Measurements from ENCODE around the gene CLSTN3.
"Not testable (repeated sequence)": the region's sequence is repeated elsewhere in the genome, so short reads cannot be mapped to it uniquely, and the experiment has no call there.

Gene CLSTN3

GRCh38 chr12:7101047-7101693, 29.0 kb upstream of the CLSTN3 start:
- POLR2A ChIA-PET: no interaction called here
- H3K4me3 ChIP-seq (ENCODE audit: low read depth, low read length): no peak overlapping the region
- no peak for TF ChIP-seq CTCF (IDR thresholded peaks at IDR 0.05; ENCODE audit: insufficient read depth, low read length, missing control alignments)
- no peak for DNase-seq (ENCODE audit: low read depth, low spot score)
- CTCF ChIA-PET: interaction anchor here (2.5 to 6.4 kb wide), 2 partner anchors 8 to 11 kb away, joined by 13 to 63 read pairs; partner anchors contain the start of gene C1R

- TF ChIP-seq CTCF (IDR thresholded peaks at IDR 0.05; ENCODE audit: insufficient read depth, low read length, missing control alignments): no peak
- H3K4me3 ChIP-seq (ENCODE audit: low read depth, low read length): no peak overlapping the region
- CTCF ChIA-PET: interaction anchor here (1.2 to 6.4 kb wide), 4 partner anchors 9 to 157 kb away, joined by 3 to 63 read pairs (median 8); partner anchors contain the start of gene C1R
- DNase-seq (ENCODE audit: low read depth, low spot score): no peak
- POLR2A ChIA-PET: no interaction called here
Measured at GRCh38 chr12:7101694-7102131, 28.5 kb upstream of the CLSTN3 start.

GRCh38 chr12:7102582-7102981, 27.6 kb upstream of the CLSTN3 start:
- TF ChIP-seq CTCF (IDR thresholded peaks at IDR 0.05; ENCODE audit: insufficient read depth, low read length, missing control alignments): no peak
- DNase-seq (ENCODE audit: low read depth, low spot score): no peak
- ChIA-PET POLR2A (no interaction called here), CTCF (interaction anchor here (0.7 to 6.4 kb wide), 6 partner anchors 9 to 536 kb away, joined by 3 to 63 read pairs (median 6); partner anchors contain the start of genes C1R and C1S)
- H3K4me3 ChIP-seq (ENCODE audit: low read depth, low read length): no peak overlapping the region

- H3K4me3 ChIP-seq (ENCODE audit: low read depth, low read length): no peak overlapping the region
- CTCF ChIA-PET: interaction anchor here (1.0 to 6.4 kb wide), 4 partner anchors 8 to 43 kb away, joined by 4 to 63 read pairs (median 12); partner anchors contain the start of gene C1S
- TF ChIP-seq CTCF (IDR thresholded peaks at IDR 0.05; ENCODE audit: insufficient read depth, low read length, missing control alignments): no peak
- POLR2A ChIA-PET: no interaction called here
- no peak for DNase-seq (ENCODE audit: low read depth, low spot score)
Measured at GRCh38 chr12:7103837-7104584, 26.2 kb upstream of the CLSTN3 start.

GRCh38 chr12:7106082-7106481, 24.1 kb upstream of the CLSTN3 start:
- no peak for TF ChIP-seq CTCF (IDR thresholded peaks at IDR 0.05; ENCODE audit: insufficient read depth, low read length, missing control alignments)
- DNase-seq (ENCODE audit: low read depth, low spot score): no peak
- H3K4me3 ChIP-seq (ENCODE audit: low read depth, low read length): no peak overlapping the region
- POLR2A ChIA-PET: no interaction called here
- CTCF ChIA-PET: interaction anchor here (1.1 to 8.4 kb wide), 6 partner anchors 12 to 141 kb away, joined by 3 to 217 read pairs (median 56); partner anchors contain the start of genes C1R, C1S and RBP5

GRCh38 chr12:7107181-7107580, 23.0 kb upstream of the CLSTN3 start:
- not testable (repeated sequence) for DNase-seq (ENCODE audit: low read depth, low spot score); H3K4me3 ChIP-seq (ENCODE audit: low read depth, low read length)
- ChIA-PET CTCF (interaction anchor here (0.6 to 8.4 kb wide), 15 partner anchors 13 to 536 kb away, joined by 3 to 217 read pairs (median 5); partner anchors contain the start of genes C12orf57, C1R, C1S and LPCAT3), POLR2A (interaction anchor here (2.3 kb wide), 1 partner anchor 46 kb away, joined by 11 read pairs; the partner anchor contains the start of gene C1S)
